Measurements from ENCODE around the gene ZNF414. TPM values are rescaled to one million over a fixed set of nuclear protein-coding genes. Genes with fewer than 3 reads are reported as not detected.

Gene ZNF414
- total RNA-seq, 1 donor from 2014 or later = 189 TPM

DNA sequence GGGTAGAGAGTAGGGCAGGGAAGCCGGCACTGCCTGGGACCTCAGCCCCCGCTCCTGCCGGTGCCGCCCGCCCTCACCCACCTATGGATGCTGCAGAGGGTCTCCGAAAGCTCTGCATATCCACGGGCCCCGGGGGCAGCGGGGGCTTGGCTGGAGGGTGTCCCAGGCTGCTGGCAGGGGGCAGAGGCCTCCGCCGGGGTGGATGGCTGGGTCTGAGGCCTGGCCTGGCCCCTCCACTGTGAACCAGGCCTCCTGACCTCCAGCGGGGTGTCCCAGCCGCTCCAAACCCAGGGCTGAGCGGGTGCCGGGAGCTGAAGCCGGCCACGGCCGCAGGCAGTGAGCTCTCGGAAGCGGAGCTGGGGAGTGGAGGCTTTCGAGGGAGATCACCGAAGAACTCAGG lies 15.7 kb downstream of the ZNF414 start:
- no peak overlapping the region for H3K4me3 ChIP-seq
- H3K9me3 ChIP-seq = no peaks in the 10 kb centered on the region
- no peaks in the 10 kb centered on the region for H3K4me1 ChIP-seq
- no peak overlapping the region for H3K27ac ChIP-seq
- TF ChIP-seq, protein P1, sequence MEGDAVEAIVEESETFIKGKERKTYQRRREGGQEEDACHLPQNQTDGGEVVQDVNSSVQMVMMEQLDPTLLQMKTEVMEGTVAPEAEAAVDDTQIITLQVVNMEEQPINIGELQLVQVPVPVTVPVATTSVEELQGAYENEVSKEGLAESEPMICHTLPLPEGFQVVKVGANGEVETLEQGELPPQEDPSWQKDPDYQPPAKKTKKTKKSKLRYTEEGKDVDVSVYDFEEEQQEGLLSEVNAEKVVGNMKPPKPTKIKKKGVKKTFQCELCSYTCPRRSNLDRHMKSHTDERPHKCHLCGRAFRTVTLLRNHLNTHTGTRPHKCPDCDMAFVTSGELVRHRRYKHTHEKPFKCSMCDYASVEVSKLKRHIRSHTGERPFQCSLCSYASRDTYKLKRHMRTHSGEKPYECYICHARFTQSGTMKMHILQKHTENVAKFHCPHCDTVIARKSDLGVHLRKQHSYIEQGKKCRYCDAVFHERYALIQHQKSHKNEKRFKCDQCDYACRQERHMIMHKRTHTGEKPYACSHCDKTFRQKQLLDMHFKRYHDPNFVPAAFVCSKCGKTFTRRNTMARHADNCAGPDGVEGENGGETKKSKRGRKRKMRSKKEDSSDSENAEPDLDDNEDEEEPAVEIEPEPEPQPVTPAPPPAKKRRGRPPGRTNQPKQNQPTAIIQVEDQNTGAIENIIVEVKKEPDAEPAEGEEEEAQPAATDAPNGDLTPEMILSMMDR (IDR thresholded peaks at IDR 0.05) = no peak
- H3K27me3 ChIP-seq = no peaks in the 10 kb centered on the region
- H3K36me3 ChIP-seq = no peaks in the 10 kb centered on the region
- no peak for DNase-seq (ENCODE audit: low spot score in 2 of 2)
- intact Hi-C loops (cut with DNase I) = no loop called here

DNA sequence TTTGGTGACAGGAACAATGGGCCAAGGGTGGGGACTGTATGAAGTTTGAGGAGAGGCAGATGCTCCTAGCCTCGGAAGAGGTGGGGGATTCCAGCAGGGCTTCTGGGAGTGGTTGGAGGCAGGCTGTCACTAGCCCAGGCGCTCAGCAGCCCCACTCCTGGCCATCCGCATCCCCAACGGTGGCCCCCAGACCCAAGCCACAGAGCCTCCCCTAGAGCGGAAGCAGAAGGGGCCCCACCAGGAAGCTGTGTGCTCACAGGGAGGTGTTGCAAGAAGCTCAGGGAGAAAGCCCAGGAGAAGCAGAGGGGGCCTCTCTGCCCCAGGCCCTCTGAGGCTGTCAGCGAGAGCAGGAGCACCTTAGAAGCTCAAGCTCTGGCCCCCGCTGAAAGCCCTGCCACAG lies 19.8 kb downstream of the ZNF414 start:
- intact Hi-C loops (cut with DNase I) = no loop called here
- no peaks in the 10 kb centered on the region for H3K9me3 ChIP-seq
- H3K27me3 ChIP-seq = no peaks in the 10 kb centered on the region
- TF ChIP-seq, protein P1 (IDR thresholded peaks at IDR 0.05) = no peak
- H3K4me1 ChIP-seq = no peaks in the 10 kb centered on the region
- peaks cover 4 to 7% of the 10 kb centered on the region in 2 donors for H3K36me3 ChIP-seq
- no peak for DNase-seq (ENCODE audit: low spot score in 2 of 2)
- H3K27ac ChIP-seq = no peak overlapping the region
- no peak overlapping the region for H3K4me3 ChIP-seq

DNA sequence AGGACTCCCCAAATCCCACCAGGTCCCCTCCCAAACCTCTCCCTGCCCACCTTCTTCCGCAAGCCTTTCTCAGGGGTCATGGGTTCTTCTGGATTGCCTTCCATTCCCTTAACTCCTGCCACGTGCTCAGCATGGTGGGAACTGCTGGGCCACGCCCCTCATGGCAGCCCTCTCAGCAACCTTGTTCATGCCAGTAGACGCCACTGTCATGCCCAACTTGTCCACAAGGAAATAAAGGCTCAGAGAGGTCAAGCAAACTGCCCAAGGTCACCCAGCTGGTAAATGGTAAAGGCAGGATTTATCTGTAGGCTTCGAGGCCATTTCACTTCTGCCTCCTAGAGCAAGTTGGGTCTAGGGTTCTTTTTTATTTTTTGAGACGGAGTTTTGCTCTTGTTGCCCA lies 22.4 kb downstream of the ZNF414 start:
- no peak overlapping the region for H3K27ac ChIP-seq
- no peak overlapping the region for H3K4me3 ChIP-seq
- TF ChIP-seq, protein P1 (IDR thresholded peaks at IDR 0.05) = no peak
- no peaks in the 10 kb centered on the region for H3K9me3 ChIP-seq
- no peaks in the 10 kb centered on the region for H3K27me3 ChIP-seq
- peaks cover 28 to 33% of the 10 kb centered on the region in 2 donors for H3K36me3 ChIP-seq
- intact Hi-C loops (cut with DNase I) = no loop called here
- DNase-seq (ENCODE audit: low spot score in 2 of 2) = no peak
- H3K4me1 ChIP-seq = no peaks in the 10 kb centered on the region

DNA sequence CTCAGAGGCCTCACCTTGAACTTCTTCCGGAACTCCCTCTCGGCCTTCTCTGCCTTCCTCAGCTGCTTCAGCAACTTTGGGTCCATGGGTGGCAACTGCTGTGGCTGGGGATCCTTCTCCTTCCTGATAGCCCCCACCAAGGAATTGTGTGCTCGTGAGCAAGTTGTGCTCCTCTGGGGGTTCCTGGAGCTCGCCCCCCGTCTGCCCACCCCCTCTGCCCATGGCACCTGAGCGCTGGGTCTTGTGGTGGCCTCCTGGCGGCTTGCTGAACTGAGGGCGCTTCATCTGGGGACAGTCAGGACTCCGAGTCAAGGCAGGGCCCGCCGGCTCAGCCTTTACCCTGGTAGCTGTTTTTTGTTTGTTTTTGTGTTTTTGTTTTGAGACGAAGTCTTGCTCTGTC lies 23.1 kb downstream of the ZNF414 start:
- TF ChIP-seq, protein P1 (IDR thresholded peaks at IDR 0.05) = no peak
- Histone ChIP-seq H3K9me3 (no peaks in the 10 kb centered on the region), H3K27ac (no peak overlapping the region), H3K4me3 (no peak overlapping the region), H3K27me3 (no peaks in the 10 kb centered on the region), H3K4me1 (no peaks in the 10 kb centered on the region), H3K36me3 (peaks cover 35 to 40% of the 10 kb centered on the region in 2 donors)
- no peak for DNase-seq (ENCODE audit: low spot score in 2 of 2)
- intact Hi-C loops (cut with DNase I) = no loop called here

DNA sequence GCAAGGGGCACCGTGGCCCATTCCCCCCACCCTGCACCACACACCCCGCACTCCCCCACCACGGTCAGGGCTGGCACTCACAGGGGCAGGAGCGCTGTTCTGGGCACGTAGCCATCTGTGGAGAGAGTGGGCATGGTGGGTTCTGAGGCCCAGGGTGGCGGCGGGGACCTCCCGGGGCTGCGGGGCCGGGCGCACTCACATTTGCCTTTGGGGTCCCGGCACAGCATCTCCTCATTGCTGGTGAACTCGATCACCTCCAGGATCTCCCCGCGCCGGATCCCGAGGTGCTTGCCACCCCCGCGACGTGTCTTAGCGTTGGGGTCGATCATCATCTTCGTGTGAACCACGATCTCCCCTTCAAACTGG lies 23.6 kb downstream of the ZNF414 start:
- Histone ChIP-seq H3K9me3 (no peaks in the 10 kb centered on the region), H3K27ac (no peak overlapping the region), H3K4me1 (no peaks in the 10 kb centered on the region), H3K27me3 (no peaks in the 10 kb centered on the region), H3K4me3 (no peak overlapping the region), H3K36me3 (peaks cover 40 to 45% of the 10 kb centered on the region in 2 donors)
- TF ChIP-seq, protein P1 (IDR thresholded peaks at IDR 0.05) = no peak
- no peak for DNase-seq (ENCODE audit: low spot score in 2 of 2)
- intact Hi-C loops (cut with DNase I) = no loop called here
